CD14-positive monocyte (primary cell): ENCODE data around the gene FAM162A. TPM values are rescaled to one million over a fixed set of nuclear protein-coding genes. Genes with fewer than 3 reads are reported as not detected.

Experiments
- DNase-seq, 3 donors: peaks; one replicate each; pipeline ENCODE4 v3.0.0-alpha.2; 2011 to 2022
- H2AFZ ChIP-seq: 2 replicates; pipeline ENCODE4 v1.6.0; 2012; ENCODE audit warnings: mild to moderate bottlenecking, low read depth, low read length, inconsistent platforms; ENCODE audit not compliant: insufficient read depth, poor library complexity, severe bottlenecking
- H3K27ac ChIP-seq, 2 donors: 1 replicate in 1 of 2; 2 replicates in 1 of 2; pipeline ENCODE4 v1.5.1; 2012 to 2013; ENCODE audit warnings: low read length in 2 of 2, control low read depth in 1 of 2, inconsistent platforms in 1 of 2, low read depth in 1 of 2, mild to moderate bottlenecking in 1 of 2
- H3K27me3 ChIP-seq, 2 donors: one replicate each; pipeline versions ENCODE4 v1.6.0 to v1.6.1; 2011 to 2013; ENCODE audit warnings: low read length in 2 of 2; ENCODE audit not compliant: control insufficient read depth in 2 of 2, insufficient read depth in 2 of 2
- H3K36me3 ChIP-seq, 2 donors: replicated peaks in 1 of 2; 1 replicate in 1 of 2; 2 replicates in 1 of 2; pipeline versions ENCODE4 v1.5.1 to v1.6.1; 2012 to 2013; ENCODE audit warnings: low read length in 2 of 2, control low read depth in 1 of 2, inconsistent platforms in 1 of 2, mild to moderate bottlenecking in 1 of 2; ENCODE audit not compliant: insufficient read depth in 2 of 2, control insufficient read depth in 1 of 2
- H3K4me1 ChIP-seq, 2 donors: 1 replicate in 1 of 2; 2 replicates in 1 of 2; pipeline versions ENCODE4 v1.5.1 to v1.6.1; 2012 to 2013; ENCODE audit warnings: low read length in 2 of 2, control low read depth in 1 of 2, inconsistent platforms in 1 of 2, mild to moderate bottlenecking in 1 of 2, moderate library complexity in 1 of 2; ENCODE audit not compliant: insufficient read depth in 2 of 2, control insufficient read depth in 1 of 2
- H3K4me2 ChIP-seq: replicated peaks from 2 replicates; pipeline ENCODE3; 2012; ENCODE audit warnings: low read length, moderate library complexity, mild to moderate bottlenecking; ENCODE audit not compliant: poor library complexity, severe bottlenecking; ENCODE audit errors: extremely low read depth
- H3K4me3 ChIP-seq, 3 experiments: fragments of 200-600 bp in 1 of 3; sonication (generic) in 1 of 3; replicated peaks in 1 of 3; 1 replicate in 2 of 3; 2 replicates in 1 of 3; pipeline ENCODE4 v1.5.1; 2011 to 2013; ENCODE audit warnings: low read length in 3 of 3, mild to moderate bottlenecking in 3 of 3, control low read depth in 2 of 3, low read depth in 2 of 3, inconsistent platforms in 1 of 3, moderate library complexity in 1 of 3
- H3K79me2 ChIP-seq: 2 replicates; pipeline ENCODE4 v1.6.0; 2012; ENCODE audit warnings: mild to moderate bottlenecking, control low read depth, inconsistent platforms, low read length, moderate library complexity; ENCODE audit not compliant: insufficient read depth
- H3K9ac ChIP-seq: 2 replicates; pipeline ENCODE4 v1.6.0; 2017; ENCODE audit warnings: low read length, mild to moderate bottlenecking; ENCODE audit not compliant: insufficient read depth, poor library complexity, severe bottlenecking
- H3K9me3 ChIP-seq, 2 donors: replicated peaks in 1 of 2; 1 replicate in 1 of 2; 2 replicates in 1 of 2; pipeline versions ENCODE4 v1.5.1 to v1.6.1; 2012 to 2013; ENCODE audit warnings: low read length in 2 of 2, control low read depth in 1 of 2; ENCODE audit not compliant: control insufficient read depth in 1 of 2, insufficient read depth in 1 of 2
- H4K20me1 ChIP-seq: 2 replicates; pipeline ENCODE4 v1.6.0; 2012; ENCODE audit warnings: mild to moderate bottlenecking, low read length, control low read depth, moderate library complexity; ENCODE audit not compliant: insufficient read depth
- H3K27ac Mint-ChIP-seq, 7 donors: one replicate each; pipeline ENCODE4 v1.8.0; 2020; ENCODE audit warnings: mild to moderate bottlenecking in 7 of 7, mixed read lengths in 7 of 7, moderate library complexity in 6 of 7, inconsistent platforms in 2 of 7
- H3K27me3 Mint-ChIP-seq, 3 donors: one replicate each; pipeline ENCODE4 v1.8.0; 2021 to 2022; ENCODE audit warnings: low read depth in 3 of 3, mild to moderate bottlenecking in 3 of 3, mixed read lengths in 3 of 3, moderate library complexity in 3 of 3, inconsistent platforms in 1 of 3
- H3K36me3 Mint-ChIP-seq, 2 donors: one replicate each; pipeline ENCODE4 v1.8.0; 2020; ENCODE audit warnings: mixed read lengths in 2 of 2, inconsistent platforms in 1 of 2, mild to moderate bottlenecking in 1 of 2
- H3K4me1 Mint-ChIP-seq: one replicate; pipeline ENCODE4 v1.8.0; 2020; ENCODE audit warnings: mild to moderate bottlenecking, mixed read lengths
- H3K4me3 Mint-ChIP-seq, 2 donors: one replicate each; pipeline ENCODE4 v1.8.0; 2020; ENCODE audit warnings: mild to moderate bottlenecking in 2 of 2, mixed read lengths in 2 of 2, moderate library complexity in 1 of 2
- H3K9me3 Mint-ChIP-seq, 7 donors: one replicate each; pipeline ENCODE4 v1.8.0; 2020 to 2022; ENCODE audit warnings: mixed read lengths in 7 of 7, mild to moderate bottlenecking in 6 of 7, moderate library complexity in 6 of 7, inconsistent platforms in 2 of 7
- WGBS: methylation state at CpG from one replicate; pipeline ENCODE4 v1.1.5; 2013; ENCODE audit warnings: missing lambda C conversion rate; ENCODE audit not compliant: insufficient coverage; 5-methylcytosine and 5-hydroxymethylcytosine counted together
- intact Hi-C, 2 donors: fragments of 100-400 bp; cut with micrococcal nuclease; formaldehyde crosslinking; loops; one replicate each; pipeline versions ENCODE4 v1.15.0 to v1.15.1; 2023
- polyA plus RNA-seq, 3 donors: library from polyadenylated mRNA; depleted of rRNA in 1 of 3; unstranded in 2 of 3; stranded (reverse) in 1 of 3; fragments of 300-500 nt in 2 of 3; fragments of >200 nt in 1 of 3; fragmentation: Illumina TruSeq in 2 of 3; gene quantifications; 1 replicate in 2 of 3; 2 replicates in 1 of 3; pipeline ENCODE4 v1.2.3, GENCODE V29; 2012 to 2021
- TF ChIP-seq, protein P1 (sequence below): fragments of 200-600 bp; IDR thresholded peaks from one replicate; pipeline ENCODE4 v1.8.0; 2022; ENCODE audit warnings: antibody characterized with exemption, mild to moderate bottlenecking

Gene FAM162A
- polyA plus RNA-seq, 3 donors: 6.8 to 28.5 (median 24.2) TPM

DNA sequence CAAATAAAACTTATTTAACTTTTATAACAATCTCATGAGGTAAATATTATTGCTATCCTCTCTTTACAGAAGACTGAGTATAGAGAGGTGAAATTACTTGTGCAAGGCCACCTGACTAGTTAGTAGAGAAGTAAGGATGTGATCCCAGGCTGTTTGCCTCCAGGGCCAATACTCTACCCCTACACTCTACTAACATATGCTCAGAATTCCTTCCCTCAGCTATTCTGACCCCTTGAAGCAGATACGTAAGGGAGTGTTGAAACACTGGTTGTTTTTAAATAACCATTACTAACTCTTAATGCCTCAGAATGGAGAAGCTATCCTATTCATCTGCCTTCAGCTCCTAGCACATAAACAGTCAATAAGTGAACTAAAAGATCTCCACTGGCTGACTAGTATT lies 34.8 kb upstream of the FAM162A start:
- TF ChIP-seq, protein P1, sequence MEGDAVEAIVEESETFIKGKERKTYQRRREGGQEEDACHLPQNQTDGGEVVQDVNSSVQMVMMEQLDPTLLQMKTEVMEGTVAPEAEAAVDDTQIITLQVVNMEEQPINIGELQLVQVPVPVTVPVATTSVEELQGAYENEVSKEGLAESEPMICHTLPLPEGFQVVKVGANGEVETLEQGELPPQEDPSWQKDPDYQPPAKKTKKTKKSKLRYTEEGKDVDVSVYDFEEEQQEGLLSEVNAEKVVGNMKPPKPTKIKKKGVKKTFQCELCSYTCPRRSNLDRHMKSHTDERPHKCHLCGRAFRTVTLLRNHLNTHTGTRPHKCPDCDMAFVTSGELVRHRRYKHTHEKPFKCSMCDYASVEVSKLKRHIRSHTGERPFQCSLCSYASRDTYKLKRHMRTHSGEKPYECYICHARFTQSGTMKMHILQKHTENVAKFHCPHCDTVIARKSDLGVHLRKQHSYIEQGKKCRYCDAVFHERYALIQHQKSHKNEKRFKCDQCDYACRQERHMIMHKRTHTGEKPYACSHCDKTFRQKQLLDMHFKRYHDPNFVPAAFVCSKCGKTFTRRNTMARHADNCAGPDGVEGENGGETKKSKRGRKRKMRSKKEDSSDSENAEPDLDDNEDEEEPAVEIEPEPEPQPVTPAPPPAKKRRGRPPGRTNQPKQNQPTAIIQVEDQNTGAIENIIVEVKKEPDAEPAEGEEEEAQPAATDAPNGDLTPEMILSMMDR: no peak
- no peak overlapping the region for H3K4me3 ChIP-seq
- peaks cover 17 to 25% of the 10 kb centered on the region in 2 donors for H3K36me3 Mint-ChIP-seq
- peaks cover 27% of the 10 kb centered on the region for H3K79me2 ChIP-seq
- H3K27me3 ChIP-seq: no peaks in the 10 kb centered on the region
- peaks cover 0 to 6% (median 3%) of the 10 kb centered on the region in 7 donors for H3K9me3 Mint-ChIP-seq
- H3K9ac ChIP-seq: no peak overlapping the region
- peaks cover 0 to 1% (median 0%) of the 10 kb centered on the region in 3 donors for H3K27me3 Mint-ChIP-seq
- no peaks in the 10 kb centered on the region for H3K9me3 ChIP-seq
- intact Hi-C loops: no loop called here
- H3K27ac ChIP-seq: no peak overlapping the region
- no peak overlapping the region for H3K27ac Mint-ChIP-seq
- peaks cover 32% of the 10 kb centered on the region for H4K20me1 ChIP-seq
- peaks cover 3 to 16% of the 10 kb centered on the region in 2 donors for H3K36me3 ChIP-seq
- peaks cover 0 to 4% of the 10 kb centered on the region in 2 donors for H3K4me1 ChIP-seq
- peaks cover 13% of the 10 kb centered on the region for H3K4me1 Mint-ChIP-seq
- no peak for DNase-seq
- H2AFZ ChIP-seq: no peak overlapping the region
- WGBS: no CpG with 5 or more reads among the region's 1 CpG
- H3K4me2 ChIP-seq: no peak overlapping the region
- H3K4me3 Mint-ChIP-seq: no peak overlapping the region

DNA sequence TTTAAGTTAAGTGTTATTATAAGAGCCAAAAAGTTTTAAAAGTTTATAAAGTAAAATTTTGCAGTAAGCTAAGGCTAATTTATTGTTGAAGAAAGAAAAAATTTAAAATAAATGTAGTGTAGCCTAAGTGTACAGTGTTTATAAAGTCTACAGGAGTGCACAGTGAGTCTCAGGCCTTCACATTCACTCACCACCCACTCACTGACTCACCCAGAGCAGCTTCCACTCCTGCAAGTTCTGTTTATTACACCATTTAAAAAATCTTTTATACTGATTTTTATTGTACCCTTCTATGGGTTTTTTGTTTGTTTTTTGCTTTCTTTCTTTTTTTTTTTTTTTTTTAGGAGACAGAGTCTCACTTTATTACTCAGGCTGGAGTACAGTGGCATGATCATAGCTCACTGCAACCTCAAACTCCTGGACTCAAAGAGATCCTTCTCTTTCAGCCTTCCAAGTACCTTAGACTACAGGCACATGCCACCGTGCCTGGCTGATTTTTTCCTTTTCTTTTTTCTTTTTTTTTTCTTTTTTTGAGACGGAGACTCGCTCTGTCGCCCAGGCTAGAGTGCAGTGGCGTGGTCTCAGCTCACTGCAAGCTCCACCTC lies 33.1 kb upstream of the FAM162A start:
- Mint-ChIP-seq H3K9me3 (peaks cover 0 to 6% (median 3%) of the 10 kb centered on the region in 7 donors), H3K4me1 (peaks cover 22% of the 10 kb centered on the region), H3K27ac (peak overlapping the region in 1 of 7 donors; percentile 25), H3K36me3 (peaks cover 12 to 25% of the 10 kb centered on the region in 2 donors), H3K27me3 (no peaks in the 10 kb centered on the region), H3K4me3 (no peak overlapping the region)
- DNase-seq: no peak
- no peak overlapping the region for H3K4me3 ChIP-seq
- no peak overlapping the region for H3K9ac ChIP-seq
- 100% methylated on average over 1 of the region's 5 CpGs for WGBS
- no peaks in the 10 kb centered on the region for H3K27me3 ChIP-seq
- TF ChIP-seq, protein P1: no peak
- H3K4me2 ChIP-seq: no peak overlapping the region
- peaks cover 9 to 13% of the 10 kb centered on the region in 2 donors for H3K4me1 ChIP-seq
- H3K9me3 ChIP-seq: no peaks in the 10 kb centered on the region
- H3K36me3 ChIP-seq: peaks cover 3 to 16% of the 10 kb centered on the region in 2 donors
- intact Hi-C loops: no loop called here
- H3K27ac ChIP-seq: no peak overlapping the region
- no peak overlapping the region for H2AFZ ChIP-seq
- H4K20me1 ChIP-seq: peaks cover 22% of the 10 kb centered on the region
- peaks cover 19% of the 10 kb centered on the region for H3K79me2 ChIP-seq
